SJCRH30 (cell line): ENCODE results near the gene RCOR3. TPM values are rescaled to one million over a fixed set of nuclear protein-coding genes. Genes with fewer than 3 reads are reported as not detected.
"Not testable (repeated sequence)": the region's sequence is repeated elsewhere in the genome, so short reads cannot be mapped to it uniquely, and the experiment has no call there.

Experiments used
- DNase-seq, 2 experiments: peaks; one replicate each; pipeline ENCODE4 v3.0.0-alpha.2; 2015 to 2020
- H3K27ac ChIP-seq: fragments of 250-450 bp; sonication (Bioruptor Pico); 2 replicates; pipeline ENCODE4 v1.5.1; 2020; ENCODE audit warnings: mild to moderate bottlenecking, moderate library complexity
- H3K27me3 ChIP-seq: fragments of 250-450 bp; sonication (Bioruptor Pico); 2 replicates; pipeline ENCODE4 v1.5.1; 2020; ENCODE audit warnings: mild to moderate bottlenecking, moderate library complexity
- H3K36me3 ChIP-seq: fragments of 250-450 bp; sonication (Bioruptor Pico); 2 replicates; pipeline ENCODE4 v1.5.1; 2020; ENCODE audit warnings: mild to moderate bottlenecking, moderate library complexity
- H3K4me1 ChIP-seq: fragments of 250-450 bp; sonication (Bioruptor Pico); 2 replicates; pipeline ENCODE4 v1.5.1; 2020; ENCODE audit warnings: mild to moderate bottlenecking, moderate library complexity
- H3K4me3 ChIP-seq: fragments of 250-450 bp; sonication (Bioruptor Pico); 2 replicates; pipeline ENCODE4 v1.5.1; 2020; ENCODE audit warnings: mild to moderate bottlenecking, moderate library complexity
- H3K9me3 ChIP-seq: fragments of 250-450 bp; sonication (Bioruptor Pico); replicated peaks from 2 replicates; pipeline ENCODE4 v1.5.1; 2020; ENCODE audit warnings: mild to moderate bottlenecking, moderate library complexity
- total RNA-seq: library from RNA; depleted of rRNA; stranded (reverse); fragments of >200 nt; shearing (Covaris generic); gene quantifications from 2 replicates; pipeline ENCODE4 v1.2.3, GENCODE V29; 2014

RCOR3 gene
- total RNA-seq, 1 experiment from 2014 or later: 43.3 TPM

- H3K36me3 ChIP-seq: no peaks in the 10 kb centered on the region
- no peaks in the 10 kb centered on the region for H3K27me3 ChIP-seq
- no peaks in the 10 kb centered on the region for H3K9me3 ChIP-seq
- H3K27ac ChIP-seq: no peak overlapping the region
- H3K4me1 ChIP-seq: peaks cover 21% of the 10 kb centered on the region
- no peak for DNase-seq
- H3K4me3 ChIP-seq: no peak overlapping the region
Measured at GRCh38 chr1:211336775-211337174, 77.6 kb downstream of the RCOR3 start.

GRCh38 chr1:211337430-211338223, 78.5 kb downstream of the RCOR3 start:
- H3K36me3 ChIP-seq: no peaks in the 10 kb centered on the region
- H3K4me1 ChIP-seq: peaks cover 18% of the 10 kb centered on the region
- H3K27ac ChIP-seq: no peak overlapping the region
- no peaks in the 10 kb centered on the region for H3K9me3 ChIP-seq
- DNase-seq: no peak
- no peaks in the 10 kb centered on the region for H3K27me3 ChIP-seq
- no peak overlapping the region for H3K4me3 ChIP-seq

- no peak overlapping the region for H3K27ac ChIP-seq
Measured at GRCh38 chr1:211338224-211338620, 79.1 kb downstream of the RCOR3 start.

GRCh38 chr1:211339631-211340041, 80.5 kb downstream of the RCOR3 start:
- Histone ChIP-seq H3K4me1 (peaks cover 18% of the 10 kb centered on the region), H3K36me3 (no peaks in the 10 kb centered on the region), H3K27ac (peak overlapping the region; percentile 9; the same call in 1 of the 2 replicates), H3K9me3 (no peaks in the 10 kb centered on the region), H3K27me3 (no peaks in the 10 kb centered on the region), H3K4me3 (no peak overlapping the region)
- DNase-seq: peak; percentile 69 to 70

More at GRCh38 chr1:211338224-211338620, 79.1 kb downstream of the RCOR3 start:
- no peaks in the 10 kb centered on the region for H3K9me3 ChIP-seq
- no peaks in the 10 kb centered on the region for H3K36me3 ChIP-seq
- peaks cover 18% of the 10 kb centered on the region for H3K4me1 ChIP-seq
- H3K4me3 ChIP-seq: no peak overlapping the region
- no peak for DNase-seq
- H3K27me3 ChIP-seq: no peaks in the 10 kb centered on the region

- Histone ChIP-seq H3K4me1 (peaks cover 22% of the 10 kb centered on the region), H3K27me3 (no peaks in the 10 kb centered on the region), H3K4me3 (no peak overlapping the region), H3K9me3 (no peaks in the 10 kb centered on the region), H3K27ac (no peak overlapping the region), H3K36me3 (no peaks in the 10 kb centered on the region)
- no peak for DNase-seq
Measured at GRCh38 chr1:211340622-211341507, 81.7 kb downstream of the RCOR3 start.

GRCh38 chr1:211341999-211342398, 82.8 kb downstream of the RCOR3 start:
- no peak for DNase-seq
- H3K9me3 ChIP-seq: no peaks in the 10 kb centered on the region
- H3K4me1 ChIP-seq: peaks cover 24% of the 10 kb centered on the region
- H3K4me3 ChIP-seq: no peak overlapping the region
- no peaks in the 10 kb centered on the region for H3K27me3 ChIP-seq
- H3K36me3 ChIP-seq: no peaks in the 10 kb centered on the region
- H3K27ac ChIP-seq: no peak overlapping the region

GRCh38 chr1:211343607-211344006, 84.4 kb downstream of the RCOR3 start:
- Histone ChIP-seq H3K36me3 (no peaks in the 10 kb centered on the region), H3K9me3 (no peaks in the 10 kb centered on the region), H3K27me3 (no peaks in the 10 kb centered on the region), H3K27ac (no peak overlapping the region), H3K4me3 (no peak overlapping the region), H3K4me1 (peaks cover 24% of the 10 kb centered on the region)
- no peak for DNase-seq

GRCh38 chr1:211344152-211344618, 85.0 kb downstream of the RCOR3 start:
- no peaks in the 10 kb centered on the region for H3K27me3 ChIP-seq
- H3K9me3 ChIP-seq: no peaks in the 10 kb centered on the region
- H3K27ac ChIP-seq: no peak overlapping the region
- H3K4me3 ChIP-seq: no peak overlapping the region
- H3K36me3 ChIP-seq: no peaks in the 10 kb centered on the region
- peaks cover 22% of the 10 kb centered on the region for H3K4me1 ChIP-seq
- DNase-seq: no peak

- Histone ChIP-seq H3K27me3 (no peaks in the 10 kb centered on the region), H3K27ac (no peak overlapping the region), H3K9me3 (no peaks in the 10 kb centered on the region), H3K36me3 (no peaks in the 10 kb centered on the region), H3K4me3 (no peak overlapping the region), H3K4me1 (peaks cover 8% of the 10 kb centered on the region)
- peak; percentile 43 to 69 for DNase-seq
Measured at GRCh38 chr1:211345719-211346118, 86.6 kb downstream of the RCOR3 start.

GRCh38 chr1:211347077-211347844, 88.1 kb downstream of the RCOR3 start:
- H3K36me3 ChIP-seq: no peaks in the 10 kb centered on the region
- no peak for DNase-seq
- peaks cover 3% of the 10 kb centered on the region; the same call in 1 of the 2 replicates for H3K9me3 ChIP-seq

GRCh38 chr1:211348547-211348946, 89.4 kb downstream of the RCOR3 start:
- peaks cover 3% of the 10 kb centered on the region; the same call in 1 of the 2 replicates for H3K9me3 ChIP-seq
- H3K4me3 ChIP-seq: no peak overlapping the region
- DNase-seq: no peak
- H3K36me3 ChIP-seq: 0 out of 2 replicates have a peak, but pooled peaks cover 2% of the 10 kb centered on the region
- peaks cover 5% of the 10 kb centered on the region for H3K4me1 ChIP-seq
- H3K27me3 ChIP-seq: no peaks in the 10 kb centered on the region
- no peak overlapping the region for H3K27ac ChIP-seq

More at GRCh38 chr1:211347077-211347844, 88.1 kb downstream of the RCOR3 start:
- no peak overlapping the region for H3K27ac ChIP-seq
- peaks cover 5% of the 10 kb centered on the region for H3K4me1 ChIP-seq
- H3K4me3 ChIP-seq: no peak overlapping the region
- no peaks in the 10 kb centered on the region for H3K27me3 ChIP-seq

GRCh38 chr1:211349741-211350140, 90.6 kb downstream of the RCOR3 start:
- Histone ChIP-seq H3K27ac (no peak overlapping the region), H3K4me1 (peaks cover 5% of the 10 kb centered on the region), H3K4me3 (no peak overlapping the region), H3K9me3 (peaks cover 3% of the 10 kb centered on the region; the same call in 1 of the 2 replicates), H3K27me3 (no peaks in the 10 kb centered on the region), H3K36me3 (0 out of 2 replicates have a peak, but pooled peaks cover 3% of the 10 kb centered on the region)
- no peak for DNase-seq

- not testable (repeated sequence) for H3K27me3 ChIP-seq, H3K36me3 ChIP-seq, H3K27ac ChIP-seq, H3K4me1 ChIP-seq, DNase-seq, H3K4me3 ChIP-seq, H3K9me3 ChIP-seq
Measured at GRCh38 chr1:211352055-211352454, 92.9 kb downstream of the RCOR3 start.

- no peak overlapping the region for H3K4me3 ChIP-seq
- H3K9me3 ChIP-seq: peaks cover 3% of the 10 kb centered on the region; the same call in 1 of the 2 replicates
- no peaks in the 10 kb centered on the region for H3K27me3 ChIP-seq
- no peaks in the 10 kb centered on the region for H3K4me1 ChIP-seq
- H3K27ac ChIP-seq: no peak overlapping the region
- DNase-seq: no peak
- H3K36me3 ChIP-seq: 0 out of 2 replicates have a peak, but pooled peaks cover 3% of the 10 kb centered on the region
Measured at GRCh38 chr1:211352465-211352864, 93.3 kb downstream of the RCOR3 start.
